Activated T-helper 1 cell treated with anti-CD3 and anti-CD28 coated beads, Interleukin-12 subunit alpha, Interleukin-12 subunit beta, Interleukin-2, Interleukin-4 antibody, amounts not matched to agents 30 ng/mL and 10 ng/mL and 1 ng/mL, durations not matched to agents 14 hours and 24 hours and 36 hours (primary cell): ENCODE measurements around the gene SYNJ1. TPM values are rescaled to one million over a fixed set of nuclear protein-coding genes. Genes with fewer than 3 reads are reported as not detected.

Source experiments
- DNase-seq: peaks from one replicate; pipeline ENCODE4 v3.0.0; 2021; ENCODE audit warnings: low spot score
- H3K27ac Mint-ChIP-seq: one replicate; pipeline ENCODE4 v1.8.0; 2021; ENCODE audit warnings: mild to moderate bottlenecking, mixed read lengths
- H3K27me3 Mint-ChIP-seq: one replicate; pipeline ENCODE4 v1.8.0; 2022; ENCODE audit warnings: mild to moderate bottlenecking, moderate library complexity, mixed read lengths; ENCODE audit not compliant: insufficient read depth
- H3K36me3 Mint-ChIP-seq: one replicate; pipeline ENCODE4 v1.8.0; 2021; ENCODE audit warnings: low read depth, mixed read lengths
- H3K4me1 Mint-ChIP-seq: one replicate; pipeline ENCODE4 v1.8.0; 2021; ENCODE audit warnings: low read depth, mixed read lengths
- H3K4me3 Mint-ChIP-seq: one replicate; pipeline ENCODE4 v1.8.0; 2021; ENCODE audit warnings: mild to moderate bottlenecking, moderate library complexity, mixed read lengths
- H3K9me3 Mint-ChIP-seq: one replicate; pipeline ENCODE4 v1.8.0; 2021; ENCODE audit warnings: mixed read lengths
- intact Hi-C: fragments of 100-400 bp; cut with micrococcal nuclease; formaldehyde crosslinking; loops from one replicate; pipeline ENCODE4 v1.15.1; 2024
- total RNA-seq: library from RNA; stranded (reverse); gene quantifications from 2 replicates; pipeline ENCODE4 v1.2.3, GENCODE V29; 2022

SYNJ1 gene
- total RNA-seq, 1 donor from 2014 or later: 13.1 TPM

- intact Hi-C loops: loop anchor here (1.0 to 5.0 kb wide), 3 partner anchors 236 to 996 kb away; partner anchors contain the start of genes SCAF4 and TMEM50B
- Mint-ChIP-seq H3K36me3 (peaks cover 14% of the 10 kb centered on the region), H3K27ac (peak overlapping the region; percentile 92), H3K9me3 (no peaks in the 10 kb centered on the region), H3K4me3 (peak overlapping the region; percentile 98), H3K4me1 (peaks cover 43% of the 10 kb centered on the region), H3K27me3 (no peaks in the 10 kb centered on the region)
- no peak for DNase-seq
These were observed 635 bp upstream of the SYNJ1 start for GRCh38 chr21:32728456-32728839.

- intact Hi-C loops: loop anchor here (1.0 to 5.0 kb wide), 11 partner anchors 15 to 1068 kb away; partner anchors contain the start of genes CFAP298, GART, MIS18A and SCAF4
- Mint-ChIP-seq H3K27me3 (no peaks in the 10 kb centered on the region), H3K9me3 (no peaks in the 10 kb centered on the region), H3K4me3 (peak overlapping the region; percentile 98), H3K27ac (peak overlapping the region; percentile 96), H3K4me1 (peaks cover 43% of the 10 kb centered on the region), H3K36me3 (peaks cover 7% of the 10 kb centered on the region)
- DNase-seq: peak; percentile 8
These were observed 750 bp downstream of the SYNJ1 start for GRCh38 chr21:32726839-32727686.

GRCh38 chr21:32719085-32719484 lies 8.7 kb downstream of the SYNJ1 start:
- Mint-ChIP-seq H3K4me3 (no peak overlapping the region), H3K9me3 (no peaks in the 10 kb centered on the region), H3K36me3 (peaks cover 19% of the 10 kb centered on the region), H3K4me1 (peaks cover 14% of the 10 kb centered on the region), H3K27me3 (no peaks in the 10 kb centered on the region), H3K27ac (no peak overlapping the region)
- no peak for DNase-seq
- intact Hi-C loops: no loop called here

GRCh38 chr21:32717851-32718316 lies 9.9 kb downstream of the SYNJ1 start:
- Mint-ChIP-seq H3K27me3 (no peaks in the 10 kb centered on the region), H3K36me3 (peaks cover 15% of the 10 kb centered on the region), H3K27ac (no peak overlapping the region), H3K9me3 (no peaks in the 10 kb centered on the region), H3K4me1 (peaks cover 5% of the 10 kb centered on the region), H3K4me3 (no peak overlapping the region)
- DNase-seq: no peak
- intact Hi-C loops: no loop called here

- DNase-seq: no peak
- peaks cover 16% of the 10 kb centered on the region for H3K4me1 Mint-ChIP-seq
- H3K9me3 Mint-ChIP-seq: no peaks in the 10 kb centered on the region
- H3K27ac Mint-ChIP-seq: no peak overlapping the region
- H3K36me3 Mint-ChIP-seq: peaks cover 13% of the 10 kb centered on the region
- H3K4me3 Mint-ChIP-seq: no peak overlapping the region
- intact Hi-C loops: no loop called here
- no peaks in the 10 kb centered on the region for H3K27me3 Mint-ChIP-seq
These were observed 11.3 kb downstream of the SYNJ1 start for GRCh38 chr21:32716486-32716885.

GRCh38 chr21:32713726-32714125 lies 14.1 kb downstream of the SYNJ1 start:
- DNase-seq: no peak
- peaks cover 12% of the 10 kb centered on the region for H3K36me3 Mint-ChIP-seq
- intact Hi-C loops: loop anchor here (5.0 kb wide), 1 partner anchor 59 kb away; the partner anchor contains the start of gene PAXBP1
- no peaks in the 10 kb centered on the region for H3K9me3 Mint-ChIP-seq
- H3K27me3 Mint-ChIP-seq: no peaks in the 10 kb centered on the region
- no peak overlapping the region for H3K4me3 Mint-ChIP-seq
- H3K27ac Mint-ChIP-seq: no peak overlapping the region
- peaks cover 16% of the 10 kb centered on the region for H3K4me1 Mint-ChIP-seq

GRCh38 chr21:32712641-32713040 lies 15.2 kb downstream of the SYNJ1 start:
- DNase-seq: no peak
- H3K9me3 Mint-ChIP-seq: no peaks in the 10 kb centered on the region
- H3K36me3 Mint-ChIP-seq: peaks cover 10% of the 10 kb centered on the region
- no peaks in the 10 kb centered on the region for H3K27me3 Mint-ChIP-seq
- H3K4me1 Mint-ChIP-seq: peaks cover 22% of the 10 kb centered on the region
- H3K4me3 Mint-ChIP-seq: no peak overlapping the region
- no peak overlapping the region for H3K27ac Mint-ChIP-seq
- intact Hi-C loops: loop anchor here (1.0 to 5.0 kb wide), 3 partner anchors 15 to 114 kb away; partner anchors contain the start of gene PAXBP1

GRCh38 chr21:32712043-32712442 lies 15.8 kb downstream of the SYNJ1 start:
- Mint-ChIP-seq H3K4me1 (peaks cover 22% of the 10 kb centered on the region), H3K4me3 (no peak overlapping the region), H3K27me3 (no peaks in the 10 kb centered on the region)

GRCh38 chr21:32710987-32711386 lies 16.8 kb downstream of the SYNJ1 start:
- intact Hi-C loops: loop anchor here (5.0 kb wide), 1 partner anchor 61 kb away; the partner anchor contains the start of gene PAXBP1

More at GRCh38 chr21:32712043-32712442, 15.8 kb downstream of the SYNJ1 start:
- no peak overlapping the region for H3K27ac Mint-ChIP-seq
- intact Hi-C loops: loop anchor here (1.0 to 5.0 kb wide), 3 partner anchors 15 to 114 kb away; partner anchors contain the start of gene PAXBP1
- H3K36me3 Mint-ChIP-seq: peaks cover 9% of the 10 kb centered on the region
- peak; percentile 20 for DNase-seq
- no peaks in the 10 kb centered on the region for H3K9me3 Mint-ChIP-seq

GRCh38 chr21:32710069-32710784 lies 17.6 kb downstream of the SYNJ1 start:
- DNase-seq: no peak

More at GRCh38 chr21:32710987-32711386, 16.8 kb downstream of the SYNJ1 start:
- Mint-ChIP-seq H3K4me1 (peaks cover 24% of the 10 kb centered on the region), H3K9me3 (no peaks in the 10 kb centered on the region), H3K27me3 (no peaks in the 10 kb centered on the region), H3K4me3 (no peak overlapping the region), H3K27ac (no peak overlapping the region), H3K36me3 (peaks cover 8% of the 10 kb centered on the region)
- DNase-seq: no peak

GRCh38 chr21:32708069-32708468 lies 19.7 kb downstream of the SYNJ1 start:
- intact Hi-C loops: no loop called here
- peaks cover 6% of the 10 kb centered on the region for H3K36me3 Mint-ChIP-seq

More at GRCh38 chr21:32710069-32710784, 17.6 kb downstream of the SYNJ1 start:
- intact Hi-C loops: loop anchor here (5.0 kb wide), 1 partner anchor 62 kb away; the partner anchor contains the start of gene PAXBP1
- no peaks in the 10 kb centered on the region for H3K27me3 Mint-ChIP-seq
- H3K4me3 Mint-ChIP-seq: no peak overlapping the region
- no peaks in the 10 kb centered on the region for H3K9me3 Mint-ChIP-seq
- H3K4me1 Mint-ChIP-seq: peaks cover 27% of the 10 kb centered on the region
- H3K36me3 Mint-ChIP-seq: peaks cover 8% of the 10 kb centered on the region
- no peak overlapping the region for H3K27ac Mint-ChIP-seq

GRCh38 chr21:32705901-32706300 lies 21.9 kb downstream of the SYNJ1 start:
- H3K27ac Mint-ChIP-seq: no peak overlapping the region
- H3K9me3 Mint-ChIP-seq: no peaks in the 10 kb centered on the region
- no peak for DNase-seq
- peaks cover 20% of the 10 kb centered on the region for H3K4me1 Mint-ChIP-seq
- intact Hi-C loops: no loop called here
- H3K36me3 Mint-ChIP-seq: peaks cover 4% of the 10 kb centered on the region
- H3K4me3 Mint-ChIP-seq: no peak overlapping the region
- no peaks in the 10 kb centered on the region for H3K27me3 Mint-ChIP-seq

More at GRCh38 chr21:32708069-32708468, 19.7 kb downstream of the SYNJ1 start:
- no peaks in the 10 kb centered on the region for H3K9me3 Mint-ChIP-seq
- no peaks in the 10 kb centered on the region for H3K27me3 Mint-ChIP-seq
- DNase-seq: no peak
- no peak overlapping the region for H3K27ac Mint-ChIP-seq
- no peak overlapping the region for H3K4me3 Mint-ChIP-seq
- peaks cover 31% of the 10 kb centered on the region for H3K4me1 Mint-ChIP-seq
